Vagina (tissue), 2 donors: Measurements from ENCODE around the gene DPP4. TPM values are rescaled to one million over a fixed set of nuclear protein-coding genes. Genes with fewer than 3 reads are reported as not detected.

Source experiments
- DNase-seq, 2 donors: peaks; one replicate each; pipeline ENCODE4 v3.0.0-alpha.2; 2017; ENCODE audit errors: extremely low spot score in 2 of 2
- H3K27ac ChIP-seq: fragments of 200-600 bp; sonication (generic); one replicate; pipeline ENCODE4 v1.5.1; 2019
- H3K27me3 ChIP-seq: fragments of 200-600 bp; sonication (generic); one replicate; pipeline ENCODE4 v1.5.1; 2019
- H3K36me3 ChIP-seq, 2 donors: fragments of 200-600 bp; sonication (generic); one replicate each; pipeline ENCODE4 v1.5.1; 2017 to 2019
- H3K4me1 ChIP-seq: fragments of 200-600 bp; sonication (generic); one replicate; pipeline ENCODE4 v1.5.1; 2019
- H3K4me3 ChIP-seq, 2 donors: fragments of 200-600 bp; sonication (generic); 1 replicate in 1 of 2; 2 replicates in 1 of 2; pipeline ENCODE4 v1.5.1; 2016 to 2019
- H3K9me3 ChIP-seq: fragments of 200-600 bp; sonication (generic); one replicate; pipeline ENCODE4 v1.5.1; 2019
- CTCF ChIP-seq, 3 experiments: fragments of 450-650 bp in 2 of 3; fragments of 200-600 bp in 1 of 3; sonication (generic) in 1 of 3; IDR thresholded peaks; one replicate each; pipeline ENCODE4 v1.5.1; 2017 to 2019; ENCODE audit warnings: antibody characterized with exemption in 3 of 3, mild to moderate bottlenecking in 2 of 3, moderate library complexity in 2 of 3
- POLR2A ChIP-seq, 2 donors: fragments of 450-650 bp; IDR thresholded peaks; one replicate each; pipeline ENCODE4 v1.6.1; 2017; ENCODE audit warnings: antibody characterized with exemption in 2 of 2, mild to moderate bottlenecking in 2 of 2, moderate library complexity in 2 of 2
- POLR2AphosphoS5 ChIP-seq, 2 donors: sonication (generic); formaldehyde crosslinking; IDR thresholded peaks; one replicate each; pipeline ENCODE4 v1.9.0; 2017; ENCODE audit warnings: antibody characterized with exemption in 2 of 2, mild to moderate bottlenecking in 2 of 2, low read depth in 1 of 2; ENCODE audit not compliant: insufficient read depth in 1 of 2
- intact Hi-C: fragments of 100-400 bp; cut with DNase I; formaldehyde crosslinking; loops from one replicate; pipeline ENCODE4 v1.15.1; 2023
- total RNA-seq: library from RNA; depleted of rRNA; stranded (reverse); fragments of >200 nt; gene quantifications from one replicate; pipeline ENCODE4 v1.2.3, GENCODE V29; 2016

The DPP4 gene
- total RNA-seq, 1 donor from 2014 or later, result 15.5 TPM

GRCh38 chr2:162062559-162062958 is 11.5 kb downstream of the DPP4 start:
- Histone ChIP-seq H3K4me3 (no peak overlapping the region), H3K27me3 (no peaks in the 10 kb centered on the region), H3K27ac (no peak overlapping the region), H3K36me3 (no peaks in the 10 kb centered on the region), H3K4me1 (no peaks in the 10 kb centered on the region), H3K9me3 (no peaks in the 10 kb centered on the region)
- TF ChIP-seq CTCF (IDR thresholded peaks at IDR 0.05), result no peak
- peak in 1 of 2 donors; percentile 25 for TF ChIP-seq POLR2AphosphoS5 (IDR thresholded peaks at IDR 0.05; ENCODE audit: insufficient read depth in 1 of 2, low read depth in 1 of 2)
- no peak for TF ChIP-seq POLR2A (IDR thresholded peaks at IDR 0.05)
- intact Hi-C loops, result no loop called here
- DNase-seq, result no peak

- intact Hi-C loops, result no loop called here
- Histone ChIP-seq H3K36me3 (no peaks in the 10 kb centered on the region), H3K9me3 (no peaks in the 10 kb centered on the region), H3K4me3 (no peak overlapping the region), H3K4me1 (no peaks in the 10 kb centered on the region), H3K27me3 (no peaks in the 10 kb centered on the region), H3K27ac (no peak overlapping the region)
- TF ChIP-seq CTCF (IDR thresholded peaks at IDR 0.05), result no peak
- TF ChIP-seq POLR2A (IDR thresholded peaks at IDR 0.05), result no peak
- TF ChIP-seq POLR2AphosphoS5 (IDR thresholded peaks at IDR 0.05; ENCODE audit: insufficient read depth in 1 of 2, low read depth in 1 of 2), result no peak
- no peak for DNase-seq
Observed at GRCh38 chr2:162061021-162061420, 13.0 kb downstream of the DPP4 start.

- no peak for DNase-seq
- Histone ChIP-seq H3K4me3 (no peak overlapping the region), H3K36me3 (no peaks in the 10 kb centered on the region), H3K4me1 (no peaks in the 10 kb centered on the region), H3K27ac (no peak overlapping the region), H3K27me3 (no peaks in the 10 kb centered on the region), H3K9me3 (no peaks in the 10 kb centered on the region)
- TF ChIP-seq POLR2AphosphoS5 (IDR thresholded peaks at IDR 0.05; ENCODE audit: insufficient read depth in 1 of 2, low read depth in 1 of 2) (no peak), POLR2A (IDR thresholded peaks at IDR 0.05) (no peak), CTCF (IDR thresholded peaks at IDR 0.05) (no peak)
- intact Hi-C loops, result no loop called here
Observed at GRCh38 chr2:162060532-162060931, 13.5 kb downstream of the DPP4 start.

- TF ChIP-seq CTCF (IDR thresholded peaks at IDR 0.05) (no peak), POLR2AphosphoS5 (IDR thresholded peaks at IDR 0.05; ENCODE audit: insufficient read depth in 1 of 2, low read depth in 1 of 2) (peak in 1 of 2 donors; percentile 15), POLR2A (IDR thresholded peaks at IDR 0.05) (no peak)
- intact Hi-C loops, result no loop called here
- Histone ChIP-seq H3K27ac (no peak overlapping the region), H3K4me3 (no peak overlapping the region), H3K4me1 (no peaks in the 10 kb centered on the region), H3K36me3 (no peaks in the 10 kb centered on the region), H3K9me3 (no peaks in the 10 kb centered on the region), H3K27me3 (no peaks in the 10 kb centered on the region)
- no peak for DNase-seq
Observed at GRCh38 chr2:162058973-162059668, 14.9 kb downstream of the DPP4 start.

GRCh38 chr2:162057426-162057825 is 16.6 kb downstream of the DPP4 start:
- Histone ChIP-seq H3K27me3 (no peaks in the 10 kb centered on the region), H3K9me3 (no peaks in the 10 kb centered on the region), H3K27ac (no peak overlapping the region), H3K36me3 (no peaks in the 10 kb centered on the region), H3K4me1 (peaks cover 7% of the 10 kb centered on the region), H3K4me3 (no peak overlapping the region)
- no peak for DNase-seq
- TF ChIP-seq CTCF (IDR thresholded peaks at IDR 0.05) (no peak), POLR2AphosphoS5 (IDR thresholded peaks at IDR 0.05; ENCODE audit: insufficient read depth in 1 of 2, low read depth in 1 of 2) (no peak), POLR2A (IDR thresholded peaks at IDR 0.05) (no peak)
- intact Hi-C loops, result no loop called here
